GM12872 (cell line): ENCODE data around the gene HYAL2.

Source experiments
- TF ChIP-seq, protein P1 (sequence below): IDR thresholded peaks from 3 replicates; pipeline ENCODE4 v1.5.1; 2011; ENCODE audit warnings: low read depth, mild to moderate bottlenecking, low read length, moderate library complexity; ENCODE audit not compliant: insufficient read depth

Gene HYAL2

GRCh38 chr3:50322386-50323091, at the start of gene HYAL2:
TSS of gene HYAL2 (minus strand) at chr3:50322745. CDS start at chr3:50320489, 2,256 bp downstream.
- TF ChIP-seq, protein P1, sequence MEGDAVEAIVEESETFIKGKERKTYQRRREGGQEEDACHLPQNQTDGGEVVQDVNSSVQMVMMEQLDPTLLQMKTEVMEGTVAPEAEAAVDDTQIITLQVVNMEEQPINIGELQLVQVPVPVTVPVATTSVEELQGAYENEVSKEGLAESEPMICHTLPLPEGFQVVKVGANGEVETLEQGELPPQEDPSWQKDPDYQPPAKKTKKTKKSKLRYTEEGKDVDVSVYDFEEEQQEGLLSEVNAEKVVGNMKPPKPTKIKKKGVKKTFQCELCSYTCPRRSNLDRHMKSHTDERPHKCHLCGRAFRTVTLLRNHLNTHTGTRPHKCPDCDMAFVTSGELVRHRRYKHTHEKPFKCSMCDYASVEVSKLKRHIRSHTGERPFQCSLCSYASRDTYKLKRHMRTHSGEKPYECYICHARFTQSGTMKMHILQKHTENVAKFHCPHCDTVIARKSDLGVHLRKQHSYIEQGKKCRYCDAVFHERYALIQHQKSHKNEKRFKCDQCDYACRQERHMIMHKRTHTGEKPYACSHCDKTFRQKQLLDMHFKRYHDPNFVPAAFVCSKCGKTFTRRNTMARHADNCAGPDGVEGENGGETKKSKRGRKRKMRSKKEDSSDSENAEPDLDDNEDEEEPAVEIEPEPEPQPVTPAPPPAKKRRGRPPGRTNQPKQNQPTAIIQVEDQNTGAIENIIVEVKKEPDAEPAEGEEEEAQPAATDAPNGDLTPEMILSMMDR: no peak

GRCh38 chr3:50371133-50371685, 48.7 kb upstream of the HYAL2 start:
- TF ChIP-seq, protein P1: no peak

DNA sequence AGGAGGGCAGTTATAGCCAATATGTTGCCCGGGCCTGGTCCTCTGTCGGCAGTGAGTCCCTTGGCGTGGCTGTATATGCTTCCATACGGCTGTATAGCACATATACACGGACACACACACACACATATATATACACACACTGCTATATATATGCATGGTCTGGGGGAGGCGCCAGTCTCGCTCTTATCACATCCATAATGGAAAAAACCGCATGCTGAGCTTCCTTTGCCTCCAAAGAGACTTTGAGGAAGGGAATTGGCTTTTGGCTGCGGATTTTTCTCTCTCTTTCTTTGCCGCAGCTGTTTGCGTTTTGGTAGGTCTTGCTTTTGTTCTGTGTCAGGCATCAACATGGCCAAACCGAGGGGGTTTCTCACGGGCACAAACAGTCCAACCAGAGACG, 48.0 kb upstream of the HYAL2 start:
- TF ChIP-seq, protein P1: no peak

DNA sequence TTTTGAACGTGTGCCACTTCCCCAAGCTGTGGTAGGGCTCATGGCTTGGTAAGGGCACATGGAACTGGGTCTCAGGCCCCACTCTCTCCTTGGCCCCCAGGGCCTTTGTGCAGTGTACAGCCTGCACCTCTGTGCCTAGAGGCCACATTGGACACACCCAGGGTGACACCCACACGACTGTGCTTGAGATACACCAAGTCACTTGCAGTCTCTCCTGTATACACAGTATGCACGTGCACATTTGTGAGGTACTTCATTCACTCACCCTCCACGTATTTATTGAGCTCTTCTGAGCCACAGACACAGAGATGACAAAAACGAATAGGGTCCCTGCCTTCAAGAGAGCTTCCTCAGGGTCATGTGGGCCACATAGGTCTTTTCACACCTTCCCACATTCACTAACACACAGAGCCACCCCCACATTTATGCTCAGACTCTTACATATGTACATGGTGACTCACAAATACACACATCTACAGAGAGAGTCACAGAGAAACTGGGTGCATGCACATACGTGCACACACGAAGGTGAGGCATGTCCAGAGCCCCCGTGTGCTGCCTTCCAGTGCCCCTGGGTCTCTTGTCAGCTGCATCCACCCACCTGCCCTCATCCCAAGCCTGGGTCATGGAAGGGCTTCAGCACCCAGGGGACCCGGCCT, 46.6 kb upstream of the HYAL2 start:
- TF ChIP-seq, protein P1: no peak

- TF ChIP-seq, protein P1: no peak
These were observed 43.3 kb upstream of the HYAL2 start for GRCh38 chr3:50365842-50366220.

GRCh38 chr3:50365080-50365841, 42.7 kb upstream of the HYAL2 start:
- TF ChIP-seq, protein P1: no peak

GRCh38 chr3:50364573-50365079, 42.1 kb upstream of the HYAL2 start:
- TF ChIP-seq, protein P1: no peak
